ENCODE results near the gene RAB31. TPM values are rescaled to one million over a fixed set of nuclear protein-coding genes. Genes with fewer than 3 reads are reported as not detected.

The RAB31 gene
- polyA plus RNA-seq, 2 of the 4 experiments (the other 2 are of a cell fraction) = 16.9 to 46.3 TPM

DNA sequence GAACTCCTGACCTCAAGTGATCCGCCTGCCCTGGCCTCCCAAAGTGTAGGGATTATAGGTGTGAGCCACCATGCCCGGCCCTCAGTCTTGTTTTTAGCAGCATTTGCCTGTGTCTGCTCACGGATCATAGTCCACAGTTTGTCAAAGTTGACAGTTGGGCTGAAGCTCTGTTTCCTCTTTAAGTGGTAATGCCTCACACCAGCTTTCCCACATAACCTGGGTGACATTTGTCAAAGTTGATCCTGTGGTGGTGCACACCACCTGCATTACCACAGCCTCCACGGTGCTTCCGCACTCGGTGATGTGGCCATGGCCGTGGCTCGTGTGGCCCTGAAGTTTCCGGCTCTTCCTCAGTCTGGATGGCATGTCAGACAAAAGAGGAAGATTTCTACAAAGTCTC is 27.1 kb downstream of the RAB31 start:
- ChIA-PET POLR2A (no interaction called here), CTCF (interaction anchor here (1.1 kb wide), 1 partner anchor 51 kb away, joined by 3 read pairs; no protein-coding TSS in a partner anchor)
- H3K4me1 ChIP-seq = peaks cover 74% of the 10 kb centered on the region
- no peak overlapping the region for H3K4me2 ChIP-seq
- no peak for ATAC-seq
- no peak for FAIRE-seq
- no peak overlapping the region for H3K4me3 ChIP-seq
- H3K9me3 ChIP-seq = no peaks in the 10 kb centered on the region
- 95% methylated on average over 6 of the region's 9 CpGs for WGBS (ENCODE audit: missing lambda C conversion rate)
- no peak for DNase-seq (ENCODE audit: low read depth in 1 of 2, low spot score in 1 of 2)
- peak overlapping the region in 1 of 2 experiments; percentile 51; a peak in 2 of 6 replicates for H3K27ac ChIP-seq
- TF ChIP-seq CHD4 (IDR thresholded peaks at IDR 0.05; ENCODE audit: borderline replicate concordance) (no peak), HOXB13 (CRISPR knock-in tag; IDR thresholded peaks at IDR 0.05; ENCODE audit: low read depth) (no peak)

DNA sequence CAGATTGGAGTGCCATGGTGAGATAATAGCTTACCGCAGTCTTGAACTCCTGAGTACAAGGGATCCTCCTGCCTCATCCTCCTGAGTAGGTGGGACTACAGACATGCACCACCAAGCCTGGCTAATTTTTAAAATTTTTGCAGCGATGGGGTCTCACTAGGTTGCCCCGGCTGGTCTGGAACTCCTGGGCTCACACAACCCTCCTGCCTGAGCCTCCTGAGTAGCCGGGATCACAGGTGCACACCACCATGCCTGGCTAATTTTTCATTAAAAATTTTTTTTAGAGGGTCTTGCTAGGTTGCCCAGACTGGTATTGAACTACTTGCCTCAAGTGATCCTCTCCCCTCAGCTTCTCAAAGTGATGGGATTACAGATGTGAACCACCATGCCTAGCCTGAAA is 27.8 kb downstream of the RAB31 start:
- POLR2A ChIA-PET = no interaction called here
- CTCF ChIA-PET = interaction anchor here (1.1 kb wide), 1 partner anchor 51 kb away, joined by 3 read pairs; no protein-coding TSS in a partner anchor

DNA sequence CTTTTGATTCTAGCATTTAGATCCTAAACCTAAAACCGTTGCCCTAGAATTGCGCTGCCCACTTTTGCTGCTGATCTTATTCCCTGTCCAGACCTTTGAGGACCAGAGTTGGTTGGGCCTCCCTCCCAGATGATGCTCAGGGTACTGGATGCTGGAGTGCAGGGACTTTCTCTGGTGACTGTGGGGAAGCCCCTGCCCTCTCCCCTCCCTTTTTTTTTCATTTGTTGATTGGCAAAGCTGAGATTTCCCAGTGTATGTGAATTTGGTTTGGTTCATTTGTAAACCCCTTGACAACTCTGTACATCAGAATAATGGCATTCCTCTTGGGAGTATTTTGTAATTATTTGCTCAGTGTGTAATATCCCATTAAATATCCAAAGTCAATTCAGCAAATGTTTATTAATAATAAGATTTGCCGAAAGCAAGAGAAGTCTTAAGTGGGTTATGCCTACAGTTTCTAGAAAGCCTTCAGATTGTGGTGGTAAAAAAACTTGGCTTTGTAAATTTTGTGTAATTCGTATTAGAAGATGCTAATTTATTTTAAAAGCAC is 28.3 kb downstream of the RAB31 start:
- Histone ChIP-seq H3K4me1 (peaks cover 65% of the 10 kb centered on the region), H3K4me3 (no peak overlapping the region), H3K9me3 (no peaks in the 10 kb centered on the region), H3K27ac (peak overlapping the region; percentile 40 to 51; a peak in 4 of 6 replicates), H3K4me2 (peak overlapping the region; percentile 62)
- ATAC-seq (no peak), FAIRE-seq (no peak), DNase-seq (ENCODE audit: low read depth in 1 of 2, low spot score in 1 of 2) (no peak)
- TF ChIP-seq NR3C1 (IDR thresholded peaks at IDR 0.05) = no peak
- TF ChIP-seq FOXS1 (CRISPR knock-in tag; IDR thresholded peaks at IDR 0.05) = no peak
- TF ChIP-seq, protein P1, sequence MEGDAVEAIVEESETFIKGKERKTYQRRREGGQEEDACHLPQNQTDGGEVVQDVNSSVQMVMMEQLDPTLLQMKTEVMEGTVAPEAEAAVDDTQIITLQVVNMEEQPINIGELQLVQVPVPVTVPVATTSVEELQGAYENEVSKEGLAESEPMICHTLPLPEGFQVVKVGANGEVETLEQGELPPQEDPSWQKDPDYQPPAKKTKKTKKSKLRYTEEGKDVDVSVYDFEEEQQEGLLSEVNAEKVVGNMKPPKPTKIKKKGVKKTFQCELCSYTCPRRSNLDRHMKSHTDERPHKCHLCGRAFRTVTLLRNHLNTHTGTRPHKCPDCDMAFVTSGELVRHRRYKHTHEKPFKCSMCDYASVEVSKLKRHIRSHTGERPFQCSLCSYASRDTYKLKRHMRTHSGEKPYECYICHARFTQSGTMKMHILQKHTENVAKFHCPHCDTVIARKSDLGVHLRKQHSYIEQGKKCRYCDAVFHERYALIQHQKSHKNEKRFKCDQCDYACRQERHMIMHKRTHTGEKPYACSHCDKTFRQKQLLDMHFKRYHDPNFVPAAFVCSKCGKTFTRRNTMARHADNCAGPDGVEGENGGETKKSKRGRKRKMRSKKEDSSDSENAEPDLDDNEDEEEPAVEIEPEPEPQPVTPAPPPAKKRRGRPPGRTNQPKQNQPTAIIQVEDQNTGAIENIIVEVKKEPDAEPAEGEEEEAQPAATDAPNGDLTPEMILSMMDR (IDR thresholded peaks at IDR 0.05) = no peak
- TF ChIP-seq KDM5A (IDR thresholded peaks at IDR 0.05) = no peak
- TF ChIP-seq RNF2 (IDR thresholded peaks at IDR 0.05; ENCODE audit: borderline replicate concordance, low read depth) = no peak
- TF ChIP-seq, protein P2, sequence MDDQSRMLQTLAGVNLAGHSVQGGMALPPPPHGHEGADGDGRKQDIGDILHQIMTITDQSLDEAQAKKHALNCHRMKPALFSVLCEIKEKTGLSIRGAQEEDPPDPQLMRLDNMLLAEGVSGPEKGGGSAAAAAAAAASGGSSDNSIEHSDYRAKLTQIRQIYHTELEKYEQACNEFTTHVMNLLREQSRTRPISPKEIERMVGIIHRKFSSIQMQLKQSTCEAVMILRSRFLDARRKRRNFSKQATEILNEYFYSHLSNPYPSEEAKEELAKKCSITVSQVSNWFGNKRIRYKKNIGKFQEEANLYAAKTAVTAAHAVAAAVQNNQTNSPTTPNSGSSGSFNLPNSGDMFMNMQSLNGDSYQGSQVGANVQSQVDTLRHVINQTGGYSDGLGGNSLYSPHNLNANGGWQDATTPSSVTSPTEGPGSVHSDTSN (IDR thresholded peaks at IDR 0.05) = no peak
- TF ChIP-seq POLR2A (IDR thresholded peaks at IDR 0.05; ENCODE audit: low read length) = no peak
- TF ChIP-seq CEBPB (IDR thresholded peaks at IDR 0.05) = no peak
- TF ChIP-seq, protein P3, sequence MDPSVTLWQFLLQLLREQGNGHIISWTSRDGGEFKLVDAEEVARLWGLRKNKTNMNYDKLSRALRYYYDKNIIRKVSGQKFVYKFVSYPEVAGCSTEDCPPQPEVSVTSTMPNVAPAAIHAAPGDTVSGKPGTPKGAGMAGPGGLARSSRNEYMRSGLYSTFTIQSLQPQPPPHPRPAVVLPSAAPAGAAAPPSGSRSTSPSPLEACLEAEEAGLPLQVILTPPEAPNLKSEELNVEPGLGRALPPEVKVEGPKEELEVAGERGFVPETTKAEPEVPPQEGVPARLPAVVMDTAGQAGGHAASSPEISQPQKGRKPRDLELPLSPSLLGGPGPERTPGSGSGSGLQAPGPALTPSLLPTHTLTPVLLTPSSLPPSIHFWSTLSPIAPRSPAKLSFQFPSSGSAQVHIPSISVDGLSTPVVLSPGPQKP (IDR thresholded peaks at IDR 0.05; ENCODE audit: low read depth, low read length) = no peak
- no peak for TF ChIP-seq TP53 (CRISPR knock-in tag; IDR thresholded peaks at IDR 0.05)
- TF ChIP-seq ZFP36 (IDR thresholded peaks at IDR 0.05; ENCODE audit: borderline replicate concordance, partially characterized antibody) = no peak
- ChIA-PET CTCF (no interaction called here), POLR2A (no interaction called here)
- 30% methylated on average over 4 of the region's 4 CpGs for WGBS (ENCODE audit: missing lambda C conversion rate)

More for the DNA sequence above, 27.8 kb downstream of the RAB31 start:
- FAIRE-seq = no peak
- no peak for TF ChIP-seq HDAC2 (IDR thresholded peaks at IDR 0.05)
- TF ChIP-seq MAZ (IDR thresholded peaks at IDR 0.05; ENCODE audit: borderline replicate concordance, low read depth, low read length) = no peak
- no peak for TF ChIP-seq ZSCAN20 (CRISPR knock-in tag; IDR thresholded peaks at IDR 0.05)
- TF ChIP-seq, protein P1 (IDR thresholded peaks at IDR 0.05) = no peak
- no peak for TF ChIP-seq FOXS1 (CRISPR knock-in tag; IDR thresholded peaks at IDR 0.05)
- no peak for TF ChIP-seq ZFP36 (IDR thresholded peaks at IDR 0.05; ENCODE audit: borderline replicate concordance, partially characterized antibody)
- H3K9me3 ChIP-seq = no peaks in the 10 kb centered on the region
- peaks cover 68% of the 10 kb centered on the region for H3K4me1 ChIP-seq
- 72% methylated on average over 4 of the region's 4 CpGs for WGBS (ENCODE audit: missing lambda C conversion rate)
- H3K4me3 ChIP-seq = no peak overlapping the region
- DNase-seq (ENCODE audit: low read depth in 1 of 2, low spot score in 1 of 2) = no peak
- peak overlapping the region; percentile 40 to 51; a peak in 4 of 6 replicates for H3K27ac ChIP-seq
- no peak for ATAC-seq
- no peak overlapping the region for H3K4me2 ChIP-seq

All from A549 (cell line).